Peyer's patch (tissue), 4 donors: ENCODE data around the gene ACSS1.

Experiments
- CTCF ChIP-seq, 6 experiments: fragments of 450-650 bp in 4 of 6; fragments of 200-600 bp in 2 of 6; sonication (generic) in 1 of 6; IDR thresholded peaks; one replicate each; pipeline ENCODE4 v1.5.1; 2017 to 2019; ENCODE audit warnings: antibody characterized with exemption in 6 of 6, mild to moderate bottlenecking in 3 of 6, moderate library complexity in 1 of 6
- POLR2A ChIP-seq, 2 donors: fragments of 450-650 bp; IDR thresholded peaks; one replicate each; pipeline ENCODE4 v1.5.1; 2017; ENCODE audit warnings: antibody characterized with exemption in 2 of 2, mild to moderate bottlenecking in 2 of 2, moderate library complexity in 2 of 2

- TF ChIP-seq CTCF (IDR thresholded peaks at IDR 0.05) (no peak), POLR2A (IDR thresholded peaks at IDR 0.05) (no peak)
These were observed 88.5 kb downstream of the ACSS1 start for GRCh38 chr20:24969186-24970029.
